Uterus (tissue), 2 donors: ENCODE results near the gene DLGAP5.

Experiments used
- POLR2A ChIP-seq, 2 donors: fragments of 450-650 bp; IDR thresholded peaks; one replicate each; pipeline ENCODE4 v1.6.1; 2016; ENCODE audit warnings: antibody characterized with exemption in 2 of 2, mild to moderate bottlenecking in 1 of 2, moderate library complexity in 1 of 2
- TF ChIP-seq, protein P1 (sequence below), 4 experiments: fragments of 200-600 bp in 2 of 4; fragments of 450-650 bp in 2 of 4; sonication (generic) in 2 of 4; IDR thresholded peaks; one replicate each; pipeline ENCODE4 v1.5.1; 2016 to 2019; ENCODE audit warnings: antibody characterized with exemption in 4 of 4, mild to moderate bottlenecking in 2 of 4, moderate library complexity in 1 of 4

GRCh38 chr14:55133416-55133815, 58.0 kb downstream of the DLGAP5 start:
- TF ChIP-seq, protein P1, sequence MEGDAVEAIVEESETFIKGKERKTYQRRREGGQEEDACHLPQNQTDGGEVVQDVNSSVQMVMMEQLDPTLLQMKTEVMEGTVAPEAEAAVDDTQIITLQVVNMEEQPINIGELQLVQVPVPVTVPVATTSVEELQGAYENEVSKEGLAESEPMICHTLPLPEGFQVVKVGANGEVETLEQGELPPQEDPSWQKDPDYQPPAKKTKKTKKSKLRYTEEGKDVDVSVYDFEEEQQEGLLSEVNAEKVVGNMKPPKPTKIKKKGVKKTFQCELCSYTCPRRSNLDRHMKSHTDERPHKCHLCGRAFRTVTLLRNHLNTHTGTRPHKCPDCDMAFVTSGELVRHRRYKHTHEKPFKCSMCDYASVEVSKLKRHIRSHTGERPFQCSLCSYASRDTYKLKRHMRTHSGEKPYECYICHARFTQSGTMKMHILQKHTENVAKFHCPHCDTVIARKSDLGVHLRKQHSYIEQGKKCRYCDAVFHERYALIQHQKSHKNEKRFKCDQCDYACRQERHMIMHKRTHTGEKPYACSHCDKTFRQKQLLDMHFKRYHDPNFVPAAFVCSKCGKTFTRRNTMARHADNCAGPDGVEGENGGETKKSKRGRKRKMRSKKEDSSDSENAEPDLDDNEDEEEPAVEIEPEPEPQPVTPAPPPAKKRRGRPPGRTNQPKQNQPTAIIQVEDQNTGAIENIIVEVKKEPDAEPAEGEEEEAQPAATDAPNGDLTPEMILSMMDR (IDR thresholded peaks at IDR 0.05), result peak; percentile 35 to 65 (median 42)
- TF ChIP-seq POLR2A (IDR thresholded peaks at IDR 0.05), result no peak
